CD4-positive, CD25-positive, alpha-beta regulatory T cell (primary cell): ENCODE results near the gene RAD51B. TPM values are rescaled to one million over a fixed set of nuclear protein-coding genes. Genes with fewer than 3 reads are reported as not detected.

Source experiments
- ATAC-seq, 2 donors: fragments of 150-1000 bp; cut with Tn5 transposase; one replicate each; pipeline ENCODE4 v1.10.0; 2021; ENCODE audit warnings: low read depth in 2 of 2, moderate number of reproducible peaks in 2 of 2, moderate library complexity in 1 of 2
- DNase-seq, 3 donors: peaks; one replicate each; pipeline versions ENCODE4 v3.0.0 to v3.0.0-alpha.2; 2012 to 2022; ENCODE audit warnings: mixed read lengths in 1 of 3
- H3K27ac ChIP-seq: one replicate; pipeline ENCODE4 v1.7.0; 2013; ENCODE audit warnings: mild to moderate bottlenecking, low read length; ENCODE audit not compliant: insufficient read depth, poor library complexity, severe bottlenecking
- H3K27me3 ChIP-seq: one replicate; pipeline ENCODE4 v1.7.0; 2013; ENCODE audit warnings: low read length; ENCODE audit not compliant: control insufficient read depth, insufficient read depth
- H3K36me3 ChIP-seq: one replicate; pipeline ENCODE4 v1.7.0; 2013; ENCODE audit warnings: mild to moderate bottlenecking, low read length, moderate library complexity; ENCODE audit not compliant: control insufficient read depth, insufficient read depth
- H3K4me1 ChIP-seq: 2 replicates; pipeline ENCODE4 v1.7.0; 2013; ENCODE audit warnings: mild to moderate bottlenecking, low read length; ENCODE audit not compliant: insufficient read depth, control insufficient read depth, poor library complexity, severe bottlenecking
- H3K4me3 ChIP-seq: one replicate; pipeline ENCODE4 v1.7.0; 2013; ENCODE audit warnings: low read depth, mild to moderate bottlenecking, low read length, moderate library complexity
- H3K9me3 ChIP-seq, 2 experiments: 1 replicate in 1 of 2; 2 replicates in 1 of 2; pipeline ENCODE4 v1.7.0; 2013; ENCODE audit warnings: low read length in 2 of 2, mild to moderate bottlenecking in 1 of 2, moderate library complexity in 1 of 2; ENCODE audit not compliant: control insufficient read depth in 2 of 2
- H3K27ac Mint-ChIP-seq, 3 donors: one replicate each; pipeline ENCODE4 v1.8.0; 2020 to 2022; ENCODE audit warnings: mild to moderate bottlenecking in 3 of 3, mixed read lengths in 3 of 3, moderate library complexity in 2 of 3
- H3K27me3 Mint-ChIP-seq: one replicate; pipeline ENCODE4 v1.8.0; 2022; ENCODE audit warnings: mild to moderate bottlenecking, mixed read lengths
- H3K36me3 Mint-ChIP-seq: one replicate; pipeline ENCODE4 v1.8.0; 2020; ENCODE audit warnings: mixed read lengths
- H3K4me1 Mint-ChIP-seq, 4 donors: one replicate each; pipeline ENCODE4 v1.8.0; 2020 to 2022; ENCODE audit warnings: mixed read lengths in 4 of 4, mild to moderate bottlenecking in 1 of 4
- H3K4me3 Mint-ChIP-seq, 4 donors: one replicate each; pipeline ENCODE4 v1.8.0; 2020 to 2022; ENCODE audit warnings: mild to moderate bottlenecking in 4 of 4, mixed read lengths in 4 of 4, moderate library complexity in 3 of 4
- H3K9me3 Mint-ChIP-seq, 7 donors: one replicate each; pipeline ENCODE4 v1.8.0; 2020 to 2022; ENCODE audit warnings: mixed read lengths in 7 of 7, mild to moderate bottlenecking in 3 of 7, moderate library complexity in 2 of 7
- polyA plus RNA-seq, 4 donors: library from polyadenylated mRNA; unstranded; fragments of 300-500 nt; fragmentation: Illumina TruSeq; gene quantifications; one replicate each; pipeline ENCODE4 v1.2.3, GENCODE V29; 2021
- total RNA-seq: library from RNA; stranded (reverse); gene quantifications from one replicate; pipeline ENCODE4 v1.2.3, GENCODE V29; 2022

The RAD51B gene
- total RNA-seq (40.2 TPM), polyA plus RNA-seq (10 to 100 TPM; 19.1 to 28.3 (median 26.3) TPM)

DNA sequence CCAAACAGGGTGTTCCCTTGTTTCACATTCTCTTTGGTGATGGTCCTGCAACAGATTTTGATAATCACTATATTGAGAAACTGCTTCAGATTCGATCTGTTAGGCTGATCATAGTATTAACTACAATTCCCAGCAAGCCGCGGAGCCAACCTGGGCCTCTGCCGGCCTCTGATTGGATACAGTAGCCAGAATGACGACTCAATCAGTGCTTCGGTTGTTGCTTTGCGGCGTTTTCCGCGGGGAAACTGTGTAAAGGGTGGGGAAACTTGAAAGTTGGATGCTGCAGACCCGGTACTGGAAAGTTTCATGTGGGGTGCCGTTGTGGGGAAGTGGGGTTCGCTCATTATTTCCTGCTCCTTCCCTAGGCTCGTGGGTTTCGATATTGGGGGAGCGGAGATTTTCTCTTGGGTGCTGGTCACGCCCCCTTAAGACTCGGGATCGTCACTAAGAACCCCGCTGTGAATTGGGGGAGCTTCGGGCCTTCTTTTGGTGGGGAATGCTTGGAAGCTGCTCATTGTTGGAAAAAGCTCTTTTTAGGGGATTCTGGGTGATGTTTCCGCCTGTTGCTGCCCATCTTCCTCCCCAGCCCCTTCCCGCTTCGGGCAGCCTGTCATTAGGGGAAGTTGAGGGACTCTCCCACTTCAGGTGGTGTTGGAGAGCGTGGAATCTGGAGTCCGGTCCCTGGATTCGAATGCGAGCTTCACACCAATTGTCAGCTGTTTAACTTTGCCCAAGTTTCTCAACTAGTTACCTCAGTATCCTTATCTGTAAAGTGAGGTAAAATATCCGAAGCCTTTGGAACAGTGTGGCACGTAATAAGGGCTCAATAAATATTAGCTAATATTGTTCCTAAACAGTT lies at the start of gene RAD51B:
TSS of gene RAD51B (plus strand) at position 217 of the 859 bp plus-strand sequence.
- H3K4me3 ChIP-seq: peak within 1 kb of the TSS; percentile 88
- Mint-ChIP-seq H3K36me3 (no peaks in the 10 kb centered on the region), H3K27me3 (no peaks in the 10 kb centered on the region), H3K9me3 (no peaks in the 10 kb centered on the region), H3K27ac (peak within 1 kb of the TSS; percentile 94 to 99 (median 97)), H3K4me1 (peaks cover 15 to 47% (median 26%) of the 10 kb centered on the region in 4 donors), H3K4me3 (peak within 1 kb of the TSS; percentile 95 to 100 (median 100))
- H3K27me3 ChIP-seq: no peaks in the 10 kb centered on the region
- ATAC-seq (peak; percentile 70 to 71), DNase-seq (peak; percentile 85 to 91 (median 89))
- H3K36me3 ChIP-seq: no peaks in the 10 kb centered on the region
- H3K27ac ChIP-seq: peak within 1 kb of the TSS; percentile 68
- no peaks in the 10 kb centered on the region for H3K9me3 ChIP-seq
- peaks cover 34% of the 10 kb centered on the region for H3K4me1 ChIP-seq

DNA sequence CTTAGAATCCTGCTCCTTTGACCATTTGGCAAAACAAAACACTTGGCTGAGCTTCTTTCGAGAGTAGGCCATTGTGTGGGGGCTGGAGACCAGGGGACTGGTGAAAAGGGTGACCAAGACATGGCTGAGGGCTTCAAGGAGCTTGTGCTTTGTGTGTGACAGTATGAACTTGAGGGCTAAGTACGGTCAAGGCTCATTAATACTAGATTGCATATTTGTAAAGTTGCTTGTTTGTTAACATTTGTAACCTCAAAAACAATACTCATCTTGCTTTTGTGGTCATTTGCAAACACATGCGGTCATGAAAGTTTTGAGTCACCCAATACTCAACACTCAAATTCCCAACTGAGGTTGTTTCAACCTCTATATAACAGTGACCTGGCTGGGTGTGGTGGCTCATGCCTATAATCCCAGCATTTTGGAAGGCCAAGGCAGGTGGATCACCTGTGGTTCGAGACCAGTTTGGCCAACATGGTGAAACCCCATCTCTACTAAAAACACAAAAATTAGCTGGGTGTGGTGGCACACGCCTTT lies 45.7 kb upstream of the RAD51B start:
- no peaks in the 10 kb centered on the region for H3K27me3 Mint-ChIP-seq
- H3K9me3 Mint-ChIP-seq: no peaks in the 10 kb centered on the region
- H3K4me1 Mint-ChIP-seq: no peaks in the 10 kb centered on the region
- H3K27ac ChIP-seq: no peak overlapping the region
- peaks cover 70% of the 10 kb centered on the region for H3K36me3 Mint-ChIP-seq
- no peaks in the 10 kb centered on the region for H3K9me3 ChIP-seq
- peaks cover 94% of the 10 kb centered on the region for H3K36me3 ChIP-seq
- no peaks in the 10 kb centered on the region for H3K27me3 ChIP-seq
- DNase-seq (no peak), ATAC-seq (no peak)
- no peak overlapping the region for H3K4me3 ChIP-seq
- no peaks in the 10 kb centered on the region for H3K4me1 ChIP-seq
- H3K4me3 Mint-ChIP-seq: no peak overlapping the region
- H3K27ac Mint-ChIP-seq: peak overlapping the region in 1 of 3 donors; percentile 82

DNA sequence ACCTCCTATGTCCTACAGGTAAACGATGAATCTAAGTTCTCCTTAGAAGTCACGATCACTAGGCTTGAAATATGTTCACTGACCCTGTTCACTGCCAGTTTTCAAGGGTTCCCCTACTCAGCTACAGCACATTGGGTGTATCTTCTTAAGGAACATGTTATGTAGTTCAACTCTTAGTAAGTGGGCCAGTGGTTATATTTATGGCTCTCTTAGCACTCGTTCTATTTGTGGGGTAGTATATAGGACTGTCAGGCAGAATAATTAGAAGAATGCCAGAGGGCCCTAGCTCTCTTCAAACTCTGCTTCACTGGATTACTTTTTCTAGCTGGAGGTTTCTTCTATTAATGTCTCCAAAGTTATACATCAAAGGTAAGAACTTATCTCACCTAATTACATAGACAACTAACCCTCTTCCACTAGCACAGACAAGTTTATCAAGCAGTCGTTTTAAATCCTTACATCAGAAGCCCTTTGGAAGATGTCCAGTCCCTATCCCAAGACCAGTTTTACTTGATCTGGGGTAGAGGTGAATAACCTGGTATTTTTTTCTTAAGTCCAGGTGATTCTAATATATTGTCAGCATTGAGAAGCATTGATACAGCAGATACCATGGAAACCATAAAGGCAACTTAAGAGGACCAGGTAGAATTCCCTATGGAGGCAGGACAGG lies 42.8 kb upstream of the RAD51B start:
- no peak overlapping the region for H3K27ac Mint-ChIP-seq
- no peaks in the 10 kb centered on the region for H3K9me3 ChIP-seq

DNA sequence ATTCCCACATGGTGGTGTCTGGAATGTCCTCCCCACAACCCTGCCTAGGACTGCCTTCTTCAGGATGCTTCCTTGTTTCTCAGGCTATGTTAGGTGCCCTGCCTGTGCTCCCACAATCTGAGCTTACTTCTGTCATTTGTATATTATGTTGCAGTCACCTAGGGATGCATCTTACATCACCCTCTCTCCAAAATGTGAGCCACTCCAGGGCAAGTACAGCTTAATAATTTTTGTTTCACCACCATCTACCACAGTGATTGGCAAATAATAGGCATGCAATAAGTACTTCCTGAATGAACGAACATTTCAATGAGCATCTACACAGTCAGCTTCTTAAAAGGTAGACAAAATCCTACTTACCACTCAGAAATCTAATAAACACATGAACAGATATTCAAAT lies 40.8 kb upstream of the RAD51B start:
- H3K27ac Mint-ChIP-seq: peak overlapping the region in 1 of 3 donors; percentile 32
- no peaks in the 10 kb centered on the region for H3K4me1 Mint-ChIP-seq
- ATAC-seq (no peak), DNase-seq (no peak)
- Histone ChIP-seq H3K9me3 (no peaks in the 10 kb centered on the region), H3K27me3 (no peaks in the 10 kb centered on the region), H3K27ac (no peak overlapping the region), H3K4me3 (no peak overlapping the region), H3K36me3 (peaks cover 96% of the 10 kb centered on the region), H3K4me1 (no peaks in the 10 kb centered on the region)
- no peaks in the 10 kb centered on the region for H3K9me3 Mint-ChIP-seq
- H3K36me3 Mint-ChIP-seq: peaks cover 76% of the 10 kb centered on the region
- H3K4me3 Mint-ChIP-seq: no peak overlapping the region
- no peaks in the 10 kb centered on the region for H3K27me3 Mint-ChIP-seq

More for the DNA sequence above, 42.8 kb upstream of the RAD51B start:
- Mint-ChIP-seq H3K36me3 (peaks cover 77% of the 10 kb centered on the region), H3K4me3 (no peak overlapping the region), H3K9me3 (no peaks in the 10 kb centered on the region), H3K27me3 (no peaks in the 10 kb centered on the region), H3K4me1 (no peaks in the 10 kb centered on the region)
- Histone ChIP-seq H3K4me3 (no peak overlapping the region), H3K27me3 (no peaks in the 10 kb centered on the region), H3K27ac (no peak overlapping the region), H3K4me1 (no peaks in the 10 kb centered on the region), H3K36me3 (peaks cover 96% of the 10 kb centered on the region)
- DNase-seq: no peak
- no peak for ATAC-seq

DNA sequence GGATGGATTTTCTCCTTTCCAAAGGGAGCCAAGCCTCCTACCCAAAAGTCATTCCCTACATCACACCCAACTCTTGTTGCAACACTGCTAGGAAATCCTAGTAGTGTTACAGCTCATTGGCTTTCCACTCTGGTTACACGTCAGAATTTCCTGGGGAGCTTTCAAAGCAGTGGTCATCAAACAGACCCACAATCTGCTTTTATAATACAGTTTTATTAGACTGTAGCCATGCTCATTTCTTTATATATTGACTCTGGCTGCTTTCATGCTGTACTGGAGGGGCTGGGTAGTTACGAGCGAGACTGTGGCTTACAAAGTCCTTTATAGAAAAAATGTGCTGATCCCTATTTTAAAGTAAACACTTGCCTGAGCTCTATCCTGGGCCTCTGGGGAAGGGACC lies 37.5 kb upstream of the RAD51B start:
- ATAC-seq: no peak
- no peak for DNase-seq
- peaks cover 96% of the 10 kb centered on the region for H3K36me3 ChIP-seq
- no peaks in the 10 kb centered on the region for H3K4me1 ChIP-seq
- Mint-ChIP-seq H3K27me3 (no peaks in the 10 kb centered on the region), H3K4me1 (peaks cover 0 to 2% (median 0%) of the 10 kb centered on the region in 4 donors), H3K9me3 (no peaks in the 10 kb centered on the region), H3K36me3 (peaks cover 78% of the 10 kb centered on the region), H3K4me3 (no peak overlapping the region), H3K27ac (no peak overlapping the region)
- H3K27me3 ChIP-seq: no peaks in the 10 kb centered on the region
- H3K9me3 ChIP-seq: no peaks in the 10 kb centered on the region
- H3K27ac ChIP-seq: no peak overlapping the region
- no peak overlapping the region for H3K4me3 ChIP-seq

DNA sequence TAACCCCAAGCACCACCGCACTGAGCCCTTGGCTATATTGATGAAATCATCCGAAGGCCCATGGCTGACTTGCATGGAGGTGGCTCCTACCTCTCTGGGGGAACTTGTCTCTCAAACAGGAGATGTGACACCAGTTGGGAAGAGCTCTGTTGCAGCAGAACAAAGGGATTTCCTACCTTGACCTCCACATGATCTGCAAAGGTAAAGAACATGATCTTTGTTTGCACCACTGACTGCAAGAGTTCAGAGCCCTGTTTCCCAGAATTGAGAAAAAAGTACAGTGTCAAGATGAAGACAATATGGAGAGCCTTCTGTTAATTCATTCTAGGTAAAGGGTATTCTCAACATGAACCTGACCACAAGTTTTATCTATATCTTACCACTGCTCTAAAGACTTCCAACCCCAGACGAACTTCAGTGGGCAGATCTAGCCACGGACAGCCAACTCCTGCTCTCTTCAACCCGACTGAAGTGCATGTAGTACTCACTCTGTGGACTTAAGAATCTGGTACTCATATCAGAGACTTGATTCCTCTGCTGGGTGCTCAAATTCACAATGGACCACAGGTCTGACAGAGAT lies 35.2 kb upstream of the RAD51B start:
- no peaks in the 10 kb centered on the region for H3K27me3 ChIP-seq
- ATAC-seq (no peak), DNase-seq (no peak)
- H3K4me1 ChIP-seq: no peaks in the 10 kb centered on the region
- Mint-ChIP-seq H3K36me3 (peaks cover 81% of the 10 kb centered on the region), H3K9me3 (no peaks in the 10 kb centered on the region), H3K4me3 (no peak overlapping the region), H3K4me1 (peaks cover 0 to 2% (median 0%) of the 10 kb centered on the region in 4 donors), H3K27me3 (no peaks in the 10 kb centered on the region), H3K27ac (no peak overlapping the region)
- H3K4me3 ChIP-seq: no peak overlapping the region
- H3K36me3 ChIP-seq: peaks cover 94% of the 10 kb centered on the region
- H3K27ac ChIP-seq: no peak overlapping the region
- no peaks in the 10 kb centered on the region for H3K9me3 ChIP-seq

DNA sequence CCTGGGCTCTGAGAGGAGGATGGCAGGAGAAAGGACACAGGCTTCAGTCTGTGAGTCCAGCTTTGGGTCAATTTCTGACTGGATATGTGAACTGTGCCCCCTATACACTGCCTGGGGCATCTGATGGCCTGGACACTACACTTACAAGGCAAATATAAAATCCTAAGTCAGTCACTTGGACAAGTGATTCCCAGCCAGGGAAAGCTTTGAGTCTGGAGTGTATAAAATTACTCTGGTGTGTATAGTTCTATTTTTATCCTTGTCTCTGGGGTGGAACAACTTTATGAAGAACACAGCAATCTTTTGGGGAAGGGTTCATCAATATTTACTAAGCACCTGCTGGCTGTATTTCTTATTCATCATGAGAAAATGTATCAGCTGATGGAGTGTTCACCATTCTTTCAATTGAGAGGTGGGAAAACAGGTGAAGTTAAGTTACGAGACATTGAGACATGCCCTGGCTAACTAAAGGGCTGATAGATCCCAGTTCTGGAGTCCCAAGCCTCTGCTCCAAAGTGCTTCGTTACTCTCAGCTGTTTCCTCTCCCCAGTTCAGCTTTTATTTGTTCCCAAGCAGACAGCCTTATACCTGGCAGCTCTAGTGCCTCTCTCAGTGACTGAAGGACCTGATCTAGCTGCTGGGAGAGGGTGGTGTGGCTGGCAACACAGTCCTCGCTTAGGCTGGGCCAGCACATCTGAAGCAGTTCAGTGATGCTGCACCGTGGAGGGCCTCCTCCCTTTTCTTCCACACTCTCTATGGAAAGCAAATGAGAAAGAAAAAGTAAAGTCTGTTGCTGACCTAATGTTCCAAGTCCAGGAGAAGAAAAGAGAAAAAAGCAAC lies 34.1 kb upstream of the RAD51B start:
- Histone ChIP-seq H3K27me3 (no peaks in the 10 kb centered on the region), H3K4me1 (no peaks in the 10 kb centered on the region), H3K4me3 (no peak overlapping the region), H3K9me3 (no peaks in the 10 kb centered on the region), H3K36me3 (peaks cover 97% of the 10 kb centered on the region), H3K27ac (no peak overlapping the region)
- Mint-ChIP-seq H3K4me3 (no peak overlapping the region), H3K36me3 (peaks cover 79% of the 10 kb centered on the region), H3K4me1 (peaks cover 0 to 2% (median 0%) of the 10 kb centered on the region in 4 donors), H3K9me3 (no peaks in the 10 kb centered on the region), H3K27me3 (no peaks in the 10 kb centered on the region), H3K27ac (peak overlapping the region in 2 of 3 donors; percentile 26 to 34)
- DNase-seq (no peak), ATAC-seq (no peak)
